GM12878 (cell line): ENCODE measurements around the gene TPCN2. TPM values are rescaled to one million over a fixed set of nuclear protein-coding genes. Genes with fewer than 3 reads are reported as not detected.

Experiments used
- ATAC-seq: fragments of 200-7000 bp; cut with Tn5 transposase; 3 replicates; pipeline ENCODE4 v1.9.1; 2020; ENCODE audit warnings: mild to moderate bottlenecking, moderate library complexity
- BruUV-seq: library from RNA; stranded (reverse); fragments of 400-500 nt; replicated peaks from 2 replicates; lab custom pipeline; 2021; lab: Mats Ljungman, UMichigan
- CTCF ChIA-PET: fragments of 300-600 bp; sonication (Branson Sonifier 250); formaldehyde crosslinking; extraction: SDS; loops from one replicate; lab custom pipeline; 2021; ENCODE audit warnings: inconsistent platforms; lab: Yijun Ruan, JAX
- POLR2A ChIA-PET: fragments of 350-600 bp; formaldehyde crosslinking; extraction: SDS; loops from one replicate; lab custom pipeline; 2021; ENCODE audit warnings: inconsistent platforms; lab: Charles Lee
- RAD21 ChIA-PET: fragments of 300-600 bp; sonication (Branson Sonifier 250); formaldehyde crosslinking; loops from one replicate; lab custom pipeline; 2023; ENCODE audit warnings: antibody characterized with exemption; ENCODE audit not compliant: unreplicated experiment; lab: Charles Lee
- SMC1A ChIA-PET: fragments of 300-600 bp; sonication (Branson Sonifier 250); formaldehyde crosslinking; loops from one replicate; lab custom pipeline; 2023; ENCODE audit not compliant: unreplicated experiment, uncharacterized antibody; lab: Charles Lee
- DNase-seq: peaks from one replicate; pipeline ENCODE4 v3.0.0-alpha.2; 2011; ENCODE audit warnings: low read depth, low spot score
- FAIRE-seq: peaks from 3 replicates; lab custom pipeline; 2011; peaks lifted over from hg19 to GRCh38; lab: Jason Lieb, UNC
- H2AFZ ChIP-seq: 2 replicates; pipeline ENCODE4 v1.6.0; 2011; ENCODE audit warnings: low read depth, low read length, control low read depth; ENCODE audit not compliant: control insufficient read depth
- H3K27ac ChIP-seq: 2 replicates; pipeline ENCODE4 v1.5.1; 2011; ENCODE audit warnings: control low read depth; ENCODE audit not compliant: control insufficient read depth, insufficient read depth
- H3K27me3 ChIP-seq, 2 experiments: replicated peaks in 1 of 2; 2 replicates each; pipeline versions ENCODE4 v1.6.0 to v1.6.1; 2011; ENCODE audit warnings: low read length in 1 of 2; ENCODE audit not compliant: control insufficient read depth in 2 of 2, insufficient read depth in 2 of 2
- H3K36me3 ChIP-seq, 2 experiments: 2 replicates each; pipeline ENCODE4 v1.5.1; 2011; ENCODE audit warnings: low read length in 1 of 2; ENCODE audit not compliant: control insufficient read depth in 2 of 2, insufficient read depth in 2 of 2
- H3K4me1 ChIP-seq: 2 replicates; pipeline ENCODE4 v1.6.1; 2011; ENCODE audit warnings: mild to moderate bottlenecking, low read length, moderate library complexity, mixed read lengths; ENCODE audit not compliant: control insufficient read depth, insufficient read depth
- H3K4me2 ChIP-seq: 2 replicates; pipeline ENCODE4 v1.6.0; 2011; ENCODE audit warnings: control low read depth; ENCODE audit not compliant: control insufficient read depth, insufficient read depth
- H3K4me3 ChIP-seq: fragments of 200-600 bp; sonication (generic); 2 replicates; pipeline ENCODE4 v1.5.1; 2016
- H3K79me2 ChIP-seq: 2 replicates; pipeline ENCODE4 v1.6.0; 2011; ENCODE audit warnings: low read length; ENCODE audit not compliant: control insufficient read depth, insufficient read depth
- H3K9ac ChIP-seq: 2 replicates; pipeline ENCODE4 v1.8.0; 2011; ENCODE audit warnings: low read length, control low read depth, mixed read lengths; ENCODE audit not compliant: control insufficient read depth, insufficient read depth
- H3K9me3 ChIP-seq: replicated peaks from 3 replicates; pipeline ENCODE4 v1.5.1; 2011; ENCODE audit warnings: mild to moderate bottlenecking, low read length; ENCODE audit not compliant: control insufficient read depth, insufficient read depth
- H4K20me1 ChIP-seq: 2 replicates; pipeline ENCODE4 v1.6.0; 2011; ENCODE audit not compliant: control insufficient read depth, insufficient read depth
- CREB1 ChIP-seq: IDR thresholded peaks from 2 replicates; pipeline ENCODE4 v1.6.1; 2012; ENCODE audit warnings: low read depth, mild to moderate bottlenecking, inconsistent platforms
- GATAD2B ChIP-seq: fragments of 450-650 bp; conservative IDR thresholded peaks from 2 replicates; pipeline ENCODE4 v1.6.1; 2017; ENCODE audit warnings: low read depth, mild to moderate bottlenecking, moderate library complexity
- HDAC2 ChIP-seq: fragments of 200-600 bp; sonication (generic); IDR thresholded peaks from 2 replicates; pipeline ENCODE4 v1.6.1; 2017
- MEF2B ChIP-seq: fragments of 450-650 bp; IDR thresholded peaks from 2 replicates; pipeline ENCODE4 v1.6.1; 2018; ENCODE audit warnings: mild to moderate bottlenecking, moderate library complexity; ENCODE audit not compliant: partially characterized antibody, poor library complexity, severe bottlenecking
- NR2C1 ChIP-seq: fragments of 450-650 bp; IDR thresholded peaks from 2 replicates; pipeline ENCODE4 v1.6.1; 2017; ENCODE audit warnings: antibody characterized with exemption, mild to moderate bottlenecking, moderate library complexity
- SMAD1 ChIP-seq: fragments of 450-650 bp; IDR thresholded peaks from 2 replicates; pipeline ENCODE4 v1.6.1; 2018; ENCODE audit warnings: mild to moderate bottlenecking, low read depth; ENCODE audit not compliant: partially characterized antibody
- SMAD5 ChIP-seq: IDR thresholded peaks from 2 replicates; pipeline ENCODE4 v1.6.1; 2016; ENCODE audit warnings: antibody characterized with exemption, low read depth
- YBX1 ChIP-seq: fragments of 450-650 bp; IDR thresholded peaks from 2 replicates; pipeline ENCODE4 v1.6.1; 2016; ENCODE audit warnings: antibody characterized with exemption
- ZZZ3 ChIP-seq: IDR thresholded peaks from 2 replicates; pipeline ENCODE4 v1.6.1; 2011; ENCODE audit warnings: low read depth; ENCODE audit not compliant: control insufficient read depth, insufficient read length
- WGBS: methylation state at CpG from one replicate; pipeline ENCODE4 v1.1.6; 2016; ENCODE audit warnings: low lambda C conversion rate; ENCODE audit not compliant: insufficient replicate concordance, insufficient coverage; ENCODE audit errors: missing lambda C conversion rate; 5-methylcytosine and 5-hydroxymethylcytosine counted together
- in situ Hi-C: fragments of 300-500 bp; cut with MboI; formaldehyde crosslinking; loops from 9 replicates; pipeline ENCODE4 v1.14.3; 2018; ENCODE audit warnings: mixed read lengths
- intact Hi-C: fragments of 100-400 bp; cut with micrococcal nuclease; formaldehyde crosslinking; loops from one replicate; pipeline ENCODE4 v1.14.2; 2022; ENCODE audit not compliant: unreplicated experiment
- polyA plus RNA-seq, 11 experiments: library from polyadenylated mRNA; depleted of rRNA in 4 of 11; unstranded in 6 of 11; stranded (reverse) in 5 of 11; fragments of >200 nt; fragmentation: Nextera tagmentation in 4 of 11; fragmentation: Illumina TruSeq in 1 of 11; extraction: Ambion mirVana in 4 of 11; extraction: Trizol in 1 of 11; gene quantifications; 1 replicate in 1 of 11; 2 replicates in 10 of 11; pipeline versions ENCODE4 v1.2.1 to v1.2.3, GENCODE V29; 2011 to 2016; ENCODE audit warnings: inconsistent platforms in 2 of 11, missing spikeins in 2 of 11, low read depth in 1 of 11
- total RNA-seq, 4 experiments: library from RNA; depleted of rRNA in 3 of 4; stranded (reverse); fragments of >200 nt in 3 of 4; fragmentation: Illumina TruSeq in 1 of 4; extraction: Trizol in 1 of 4; gene quantifications; 2 replicates each; pipeline versions ENCODE4 v1.2.1 to v1.2.3, GENCODE V29; 2013 to 2021
- TF ChIP-seq, protein P1 (sequence below), 3 experiments: IDR thresholded peaks in 2 of 3; conservative IDR thresholded peaks in 1 of 3; 2 replicates each; pipeline ENCODE4 v1.5.1; 2011; ENCODE audit warnings: low read depth in 3 of 3, low read length in 3 of 3, mild to moderate bottlenecking in 3 of 3, control low read depth in 2 of 3, moderate library complexity in 2 of 3, inconsistent platforms in 1 of 3, mixed read lengths in 1 of 3; ENCODE audit not compliant: control insufficient read depth in 2 of 3, insufficient read depth in 1 of 3; ENCODE audit errors: extremely low read depth in 1 of 3
- TF ChIP-seq, protein P2 (sequence below): IDR thresholded peaks from 2 replicates; pipeline ENCODE4 v1.6.1; 2011; ENCODE audit warnings: borderline replicate concordance, low read depth, mild to moderate bottlenecking, moderate library complexity, low read length; ENCODE audit not compliant: insufficient read depth, poor library complexity, severe bottlenecking
- TF ChIP-seq, protein P3 (sequence below): fragments of 450-650 bp; IDR thresholded peaks from 2 replicates; pipeline ENCODE4 v1.6.1; 2017; ENCODE audit warnings: antibody characterized with exemption, mild to moderate bottlenecking, moderate library complexity

Gene TPCN2
- total and polyA plus RNA-seq, 10 of the 15 experiments (the other 5 are each of a cell fraction or from before 2014, with no cell fraction given): 1.7 to 18.4 (median 8.4) TPM

DNA sequence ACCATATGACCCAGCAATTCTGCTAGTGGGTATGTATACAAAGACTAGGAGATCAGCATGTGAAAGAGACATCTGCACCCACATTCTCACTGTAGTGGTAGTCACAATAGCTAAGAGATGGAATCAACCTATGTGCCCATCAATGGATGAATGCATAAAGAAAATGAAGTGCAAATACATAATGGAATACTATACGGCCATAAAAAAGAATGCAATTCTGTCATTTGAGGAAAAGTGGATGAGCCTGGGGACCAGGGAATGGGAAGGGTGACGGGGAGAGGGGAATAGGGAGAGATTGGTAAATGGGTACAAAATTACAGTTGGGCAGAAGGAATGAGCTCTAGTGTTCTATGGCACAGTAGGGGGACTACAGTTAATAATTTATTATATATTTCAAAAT, 80.3 kb downstream of the TPCN2 start:
- in situ Hi-C loops (no loop called here), intact Hi-C loops (no loop called here)
- ChIA-PET CTCF (no interaction called here), RAD21 (no interaction called here), POLR2A (no interaction called here), SMC1A (no interaction called here)
- FAIRE-seq: no peak
- no peak overlapping the region for H3K4me2 ChIP-seq
- TF ChIP-seq, protein P1, sequence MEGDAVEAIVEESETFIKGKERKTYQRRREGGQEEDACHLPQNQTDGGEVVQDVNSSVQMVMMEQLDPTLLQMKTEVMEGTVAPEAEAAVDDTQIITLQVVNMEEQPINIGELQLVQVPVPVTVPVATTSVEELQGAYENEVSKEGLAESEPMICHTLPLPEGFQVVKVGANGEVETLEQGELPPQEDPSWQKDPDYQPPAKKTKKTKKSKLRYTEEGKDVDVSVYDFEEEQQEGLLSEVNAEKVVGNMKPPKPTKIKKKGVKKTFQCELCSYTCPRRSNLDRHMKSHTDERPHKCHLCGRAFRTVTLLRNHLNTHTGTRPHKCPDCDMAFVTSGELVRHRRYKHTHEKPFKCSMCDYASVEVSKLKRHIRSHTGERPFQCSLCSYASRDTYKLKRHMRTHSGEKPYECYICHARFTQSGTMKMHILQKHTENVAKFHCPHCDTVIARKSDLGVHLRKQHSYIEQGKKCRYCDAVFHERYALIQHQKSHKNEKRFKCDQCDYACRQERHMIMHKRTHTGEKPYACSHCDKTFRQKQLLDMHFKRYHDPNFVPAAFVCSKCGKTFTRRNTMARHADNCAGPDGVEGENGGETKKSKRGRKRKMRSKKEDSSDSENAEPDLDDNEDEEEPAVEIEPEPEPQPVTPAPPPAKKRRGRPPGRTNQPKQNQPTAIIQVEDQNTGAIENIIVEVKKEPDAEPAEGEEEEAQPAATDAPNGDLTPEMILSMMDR (IDR thresholded peaks at IDR 0.05 in 2 of 3, conservative IDR thresholded peaks at IDR 0.05 in 1 of 3; ENCODE audit: control insufficient read depth in 2 of 3, extremely low read depth in 1 of 3, insufficient read depth in 1 of 3, low read depth in 3 of 3, low read length in 3 of 3): no peak
- no peak for TF ChIP-seq MEF2B
- TF ChIP-seq, protein P2, sequence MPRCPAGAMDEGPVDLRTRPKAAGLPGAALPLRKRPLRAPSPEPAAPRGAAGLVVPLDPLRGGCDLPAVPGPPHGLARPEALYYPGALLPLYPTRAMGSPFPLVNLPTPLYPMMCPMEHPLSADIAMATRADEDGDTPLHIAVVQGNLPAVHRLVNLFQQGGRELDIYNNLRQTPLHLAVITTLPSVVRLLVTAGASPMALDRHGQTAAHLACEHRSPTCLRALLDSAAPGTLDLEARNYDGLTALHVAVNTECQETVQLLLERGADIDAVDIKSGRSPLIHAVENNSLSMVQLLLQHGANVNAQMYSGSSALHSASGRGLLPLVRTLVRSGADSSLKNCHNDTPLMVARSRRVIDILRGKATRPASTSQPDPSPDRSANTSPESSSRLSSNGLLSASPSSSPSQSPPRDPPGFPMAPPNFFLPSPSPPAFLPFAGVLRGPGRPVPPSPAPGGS: no peak
- no peak for TF ChIP-seq YBX1
- no peak for TF ChIP-seq ZZZ3
- no peak for TF ChIP-seq GATAD2B
- TF ChIP-seq NR2C1: no peak
- no peak for TF ChIP-seq SMAD5
- TF ChIP-seq SMAD1: no peak
- TF ChIP-seq, protein P3, sequence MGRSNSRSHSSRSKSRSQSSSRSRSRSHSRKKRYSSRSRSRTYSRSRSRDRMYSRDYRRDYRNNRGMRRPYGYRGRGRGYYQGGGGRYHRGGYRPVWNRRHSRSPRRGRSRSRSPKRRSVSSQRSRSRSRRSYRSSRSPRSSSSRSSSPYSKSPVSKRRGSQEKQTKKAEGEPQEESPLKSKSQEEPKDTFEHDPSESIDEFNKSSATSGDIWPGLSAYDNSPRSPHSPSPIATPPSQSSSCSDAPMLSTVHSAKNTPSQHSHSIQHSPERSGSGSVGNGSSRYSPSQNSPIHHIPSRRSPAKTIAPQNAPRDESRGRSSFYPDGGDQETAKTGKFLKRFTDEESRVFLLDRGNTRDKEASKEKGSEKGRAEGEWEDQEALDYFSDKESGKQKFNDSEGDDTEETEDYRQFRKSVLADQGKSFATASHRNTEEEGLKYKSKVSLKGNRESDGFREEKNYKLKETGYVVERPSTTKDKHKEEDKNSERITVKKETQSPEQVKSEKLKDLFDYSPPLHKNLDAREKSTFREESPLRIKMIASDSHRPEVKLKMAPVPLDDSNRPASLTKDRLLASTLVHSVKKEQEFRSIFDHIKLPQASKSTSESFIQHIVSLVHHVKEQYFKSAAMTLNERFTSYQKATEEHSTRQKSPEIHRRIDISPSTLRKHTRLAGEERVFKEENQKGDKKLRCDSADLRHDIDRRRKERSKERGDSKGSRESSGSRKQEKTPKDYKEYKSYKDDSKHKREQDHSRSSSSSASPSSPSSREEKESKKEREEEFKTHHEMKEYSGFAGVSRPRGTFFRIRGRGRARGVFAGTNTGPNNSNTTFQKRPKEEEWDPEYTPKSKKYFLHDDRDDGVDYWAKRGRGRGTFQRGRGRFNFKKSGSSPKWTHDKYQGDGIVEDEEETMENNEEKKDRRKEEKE: no peak
- TF ChIP-seq HDAC2: no peak
- TF ChIP-seq CREB1: no peak
- no peak overlapping the region for H2AFZ ChIP-seq
- H3K9me3 ChIP-seq: peaks cover 6% of the 10 kb centered on the region; the same call in 2 of the 3 replicates
- H3K79me2 ChIP-seq: no peaks in the 10 kb centered on the region
- no peaks in the 10 kb centered on the region for H3K27me3 ChIP-seq
- no peak overlapping the region for H3K9ac ChIP-seq
- H3K4me1 ChIP-seq: peaks cover 1% of the 10 kb centered on the region
- H4K20me1 ChIP-seq: no peaks in the 10 kb centered on the region
- 60% methylated on average over 2 of the region's 2 CpGs for WGBS
- no peak overlapping the region for H3K27ac ChIP-seq
- BruUV-seq: no TSS peak
- DNase-seq: no peak
- no peak for ATAC-seq
- H3K4me3 ChIP-seq: no peak overlapping the region
- H3K36me3 ChIP-seq: no peaks in the 10 kb centered on the region
